ENCODE measurements around the gene BIRC2.

The BIRC2 gene

DNA sequence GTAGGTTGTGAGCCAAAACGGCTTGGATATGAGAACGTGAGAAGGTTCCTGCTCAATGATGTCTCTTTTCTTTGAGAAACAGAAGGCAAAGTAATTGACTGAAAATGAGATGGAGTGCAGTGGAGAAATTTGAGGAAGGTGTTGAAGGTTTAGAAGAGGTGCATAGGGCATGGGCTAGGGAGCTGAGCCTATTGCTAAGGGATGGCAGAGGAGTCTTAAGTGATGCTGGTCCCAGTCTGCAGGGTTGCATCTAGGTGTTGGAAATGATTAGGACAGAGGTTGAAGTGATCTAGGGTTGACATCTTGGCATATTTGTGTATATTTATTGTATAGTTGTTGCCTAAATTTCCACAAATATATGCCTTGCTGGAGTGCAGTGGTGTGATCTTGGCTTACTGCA lies 27.5 kb upstream of the BIRC2 start:
- Histone ChIP-seq H3K4me1 (ENCODE audit: control insufficient read depth in 1 of 2, insufficient read depth in 1 of 2, low read depth in 1 of 2, low read length in 1 of 2) (peaks cover 13 to 16% of the 10 kb centered on the region in 2 experiments), H3K27me3 (no peaks in the 10 kb centered on the region), H3K4me3 (ENCODE audit: low read depth in 1 of 2, low read length in 1 of 2) (no peak overlapping the region), H3K36me3 (no peaks in the 10 kb centered on the region), H3K27ac (no peak overlapping the region), H3K9me3 (no peaks in the 10 kb centered on the region)
- TF ChIP-seq, protein P1, sequence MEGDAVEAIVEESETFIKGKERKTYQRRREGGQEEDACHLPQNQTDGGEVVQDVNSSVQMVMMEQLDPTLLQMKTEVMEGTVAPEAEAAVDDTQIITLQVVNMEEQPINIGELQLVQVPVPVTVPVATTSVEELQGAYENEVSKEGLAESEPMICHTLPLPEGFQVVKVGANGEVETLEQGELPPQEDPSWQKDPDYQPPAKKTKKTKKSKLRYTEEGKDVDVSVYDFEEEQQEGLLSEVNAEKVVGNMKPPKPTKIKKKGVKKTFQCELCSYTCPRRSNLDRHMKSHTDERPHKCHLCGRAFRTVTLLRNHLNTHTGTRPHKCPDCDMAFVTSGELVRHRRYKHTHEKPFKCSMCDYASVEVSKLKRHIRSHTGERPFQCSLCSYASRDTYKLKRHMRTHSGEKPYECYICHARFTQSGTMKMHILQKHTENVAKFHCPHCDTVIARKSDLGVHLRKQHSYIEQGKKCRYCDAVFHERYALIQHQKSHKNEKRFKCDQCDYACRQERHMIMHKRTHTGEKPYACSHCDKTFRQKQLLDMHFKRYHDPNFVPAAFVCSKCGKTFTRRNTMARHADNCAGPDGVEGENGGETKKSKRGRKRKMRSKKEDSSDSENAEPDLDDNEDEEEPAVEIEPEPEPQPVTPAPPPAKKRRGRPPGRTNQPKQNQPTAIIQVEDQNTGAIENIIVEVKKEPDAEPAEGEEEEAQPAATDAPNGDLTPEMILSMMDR (IDR thresholded peaks at IDR 0.05), result no peak

DNA sequence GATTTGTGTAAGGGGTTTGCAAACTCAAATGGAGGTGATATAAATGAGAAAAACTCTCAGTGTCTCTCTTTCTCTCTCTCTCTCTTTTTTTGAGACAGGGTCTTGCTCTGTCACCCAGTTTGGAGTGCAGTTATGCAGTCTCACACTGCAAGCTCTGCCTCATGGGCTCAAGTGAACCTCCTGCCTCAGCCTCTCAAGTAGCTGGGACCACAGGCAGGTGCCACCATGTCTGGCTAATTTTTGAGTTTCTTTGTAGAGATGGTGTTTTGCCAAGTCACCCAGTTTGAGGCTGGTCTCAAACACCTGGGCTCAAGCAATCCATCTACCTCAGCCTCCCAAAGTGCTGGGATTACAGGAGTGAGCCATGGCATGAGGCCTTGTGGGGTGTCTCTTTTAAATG lies 26.8 kb upstream of the BIRC2 start:
- H3K27me3 ChIP-seq, result no peaks in the 10 kb centered on the region
- H3K27ac ChIP-seq, result no peak overlapping the region
- peaks cover 13 to 16% of the 10 kb centered on the region in 2 experiments for H3K4me1 ChIP-seq (ENCODE audit: control insufficient read depth in 1 of 2, insufficient read depth in 1 of 2, low read depth in 1 of 2, low read length in 1 of 2)
- no peaks in the 10 kb centered on the region for H3K9me3 ChIP-seq
- no peaks in the 10 kb centered on the region for H3K36me3 ChIP-seq
- H3K4me3 ChIP-seq (ENCODE audit: low read depth in 1 of 2, low read length in 1 of 2), result no peak overlapping the region
- TF ChIP-seq, protein P1 (IDR thresholded peaks at IDR 0.05), result no peak

DNA sequence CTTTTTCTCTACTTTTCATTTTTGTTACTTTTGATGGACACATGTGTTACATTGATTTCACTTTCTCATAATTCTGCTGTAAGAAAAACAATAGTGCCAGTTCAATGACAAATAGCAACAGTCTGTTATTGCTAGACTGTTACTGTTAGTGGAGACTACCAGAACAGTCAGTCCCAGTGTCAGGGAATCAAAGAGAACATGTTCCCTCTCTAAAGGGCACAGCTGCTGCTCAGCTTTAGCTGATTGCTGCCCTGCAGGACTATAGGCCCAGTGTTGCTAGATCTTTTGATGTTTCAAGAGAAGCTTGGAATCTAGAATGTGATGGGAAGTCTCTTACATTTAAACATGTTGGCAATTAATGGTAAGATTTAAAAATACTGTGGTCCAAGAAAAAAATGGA lies 26.3 kb upstream of the BIRC2 start:
- Histone ChIP-seq H3K4me3 (ENCODE audit: low read depth in 1 of 2, low read length in 1 of 2) (no peak overlapping the region), H3K9me3 (no peaks in the 10 kb centered on the region), H3K27me3 (no peaks in the 10 kb centered on the region), H3K36me3 (no peaks in the 10 kb centered on the region), H3K27ac (no peak overlapping the region), H3K4me1 (ENCODE audit: control insufficient read depth in 1 of 2, insufficient read depth in 1 of 2, low read depth in 1 of 2, low read length in 1 of 2) (peaks cover 13 to 16% of the 10 kb centered on the region in 2 experiments)
- TF ChIP-seq, protein P1 (IDR thresholded peaks at IDR 0.05), result no peak

DNA sequence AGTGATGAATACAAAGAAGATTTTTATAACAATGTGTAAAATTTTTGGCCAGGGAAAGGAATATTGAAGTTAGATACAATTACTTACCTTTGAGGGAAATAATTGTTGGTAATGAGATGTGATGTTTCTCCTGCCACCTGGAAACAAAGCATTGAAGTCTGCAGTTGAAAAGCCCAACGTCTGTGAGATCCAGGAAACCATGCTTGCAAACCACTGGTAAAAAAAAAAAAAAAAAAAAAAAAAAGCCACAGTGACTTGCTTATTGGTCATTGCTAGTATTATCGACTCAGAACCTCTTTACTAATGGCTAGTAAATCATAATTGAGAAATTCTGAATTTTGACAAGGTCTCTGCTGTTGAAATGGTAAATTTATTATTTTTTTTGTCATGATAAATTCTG lies 24.5 kb upstream of the BIRC2 start:
- TF ChIP-seq, protein P1 (IDR thresholded peaks at IDR 0.05), result no peak
- Histone ChIP-seq H3K4me1 (ENCODE audit: control insufficient read depth in 1 of 2, insufficient read depth in 1 of 2, low read depth in 1 of 2, low read length in 1 of 2) (peaks cover 9% of the 10 kb centered on the region in 2 experiments), H3K9me3 (no peaks in the 10 kb centered on the region), H3K4me3 (ENCODE audit: low read depth in 1 of 2, low read length in 1 of 2) (no peak overlapping the region), H3K27me3 (no peaks in the 10 kb centered on the region), H3K27ac (no peak overlapping the region), H3K36me3 (no peaks in the 10 kb centered on the region)

DNA sequence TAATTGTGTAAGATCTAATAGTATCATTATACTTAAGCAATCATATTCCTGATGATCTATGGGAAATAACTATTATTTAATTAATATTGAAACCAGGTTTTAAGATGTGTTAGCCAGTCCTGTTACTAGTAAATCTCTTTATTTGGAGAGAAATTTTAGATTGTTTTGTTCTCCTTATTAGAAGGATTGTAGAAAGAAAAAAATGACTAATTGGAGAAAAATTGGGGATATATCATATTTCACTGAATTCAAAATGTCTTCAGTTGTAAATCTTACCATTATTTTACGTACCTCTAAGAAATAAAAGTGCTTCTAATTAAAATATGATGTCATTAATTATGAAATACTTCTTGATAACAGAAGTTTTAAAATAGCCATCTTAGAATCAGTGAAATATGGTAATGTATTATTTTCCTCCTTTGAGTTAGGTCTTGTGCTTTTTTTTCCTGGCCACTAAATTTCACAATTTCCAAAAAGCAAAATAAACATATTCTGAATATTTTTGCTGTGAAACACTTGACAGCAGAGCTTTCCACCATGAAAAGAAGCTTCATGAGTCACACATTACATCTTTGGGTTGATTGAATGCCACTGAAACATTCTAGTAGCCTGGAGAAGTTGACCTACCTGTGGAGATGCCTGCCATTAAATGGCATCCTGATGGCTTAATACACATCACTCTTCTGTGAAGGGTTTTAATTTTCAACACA lies 23.3 kb upstream of the BIRC2 start:
- Histone ChIP-seq H3K4me3 (ENCODE audit: low read depth in 1 of 2, low read length in 1 of 2) (no peak overlapping the region), H3K27ac (no peak overlapping the region), H3K4me1 (ENCODE audit: control insufficient read depth in 1 of 2, insufficient read depth in 1 of 2, low read depth in 1 of 2, low read length in 1 of 2) (no peaks in the 10 kb centered on the region), H3K36me3 (no peaks in the 10 kb centered on the region), H3K9me3 (no peaks in the 10 kb centered on the region), H3K27me3 (no peaks in the 10 kb centered on the region)
- TF ChIP-seq, protein P1 (IDR thresholded peaks at IDR 0.05), result no peak

All from neutrophil (primary cell).